DOHH2 (cell line): ENCODE data around the gene TOR2A.

Source experiments
- H3F3A ChIP-seq: fragments of 200-600 bp; sonication (generic), shearing (Covaris generic); 2 replicates; pipeline ENCODE4 v1.6.0; 2016; ENCODE audit warnings: antibody characterized with exemption, mild to moderate bottlenecking; ENCODE audit not compliant: control insufficient read depth, insufficient read depth
- H3K27ac ChIP-seq: fragments of 200-600 bp; sonication (generic); 2 replicates; pipeline ENCODE4 v1.5.1; 2014; ENCODE audit warnings: low read depth, mild to moderate bottlenecking, low read length, moderate library complexity
- H3K27me3 ChIP-seq: fragments of 200-600 bp; sonication (generic); 2 replicates; pipeline ENCODE4 v1.6.1; 2014; ENCODE audit warnings: mild to moderate bottlenecking, low read length, mixed read lengths; ENCODE audit not compliant: control insufficient read depth
- H3K36me3 ChIP-seq: fragments of 200-600 bp; sonication (generic); 2 replicates; pipeline ENCODE4 v1.6.1; 2014; ENCODE audit warnings: mild to moderate bottlenecking, low read length, moderate library complexity, mixed read lengths; ENCODE audit not compliant: control insufficient read depth
- H3K4me1 ChIP-seq: fragments of 200-600 bp; sonication (generic); 2 replicates; pipeline ENCODE4 v1.6.1; 2014; ENCODE audit warnings: mild to moderate bottlenecking, low read length, mixed read lengths; ENCODE audit not compliant: control insufficient read depth
- H3K4me2 ChIP-seq: fragments of 200-600 bp; sonication (generic); 2 replicates; pipeline ENCODE4 v1.6.0; 2014; ENCODE audit warnings: mild to moderate bottlenecking, low read length, moderate library complexity
- H3K4me3 ChIP-seq: fragments of 200-600 bp; sonication (generic); 2 replicates; pipeline ENCODE4 v1.5.1; 2014; ENCODE audit warnings: mild to moderate bottlenecking, low read length, mixed read lengths
- H3K79me2 ChIP-seq: fragments of 200-600 bp; sonication (generic); 2 replicates; pipeline ENCODE4 v1.6.1; 2014; ENCODE audit warnings: mild to moderate bottlenecking, low read length, mixed read lengths; ENCODE audit not compliant: control insufficient read depth
- H3K9me2 ChIP-seq: fragments of 200-600 bp; sonication (generic); replicated peaks from 2 replicates; pipeline ENCODE4 v1.6.1; 2014; ENCODE audit warnings: mild to moderate bottlenecking, low read length, mixed read lengths; ENCODE audit not compliant: control insufficient read depth
- H3K9me3 ChIP-seq: fragments of 200-600 bp; sonication (generic); 2 replicates; pipeline ENCODE4 v1.6.1; 2014; ENCODE audit warnings: antibody characterized with exemption, low read length, mixed read lengths; ENCODE audit not compliant: control insufficient read depth, insufficient read depth
- H4K20me1 ChIP-seq: fragments of 200-600 bp; sonication (generic); 2 replicates; pipeline ENCODE4 v1.6.0; 2014; ENCODE audit warnings: low read depth, mild to moderate bottlenecking, antibody characterized with exemption, low read length, moderate library complexity; ENCODE audit not compliant: control insufficient read depth, insufficient read depth
- EZH2phosphoT487 ChIP-seq: fragments of 200-600 bp; sonication (generic); IDR thresholded peaks from 2 replicates; pipeline ENCODE4 v1.6.1; 2017; ENCODE audit warnings: borderline replicate concordance, mild to moderate bottlenecking, antibody characterized with exemption, low read length, moderate library complexity, mixed read lengths
- TF ChIP-seq, protein P1 (sequence below): fragments of 200-600 bp; sonication (generic); IDR thresholded peaks from one replicate; pipeline ENCODE4 v1.5.1; 2014; ENCODE audit warnings: antibody characterized with exemption, mild to moderate bottlenecking, low read depth, low read length; ENCODE audit not compliant: poor library complexity, severe bottlenecking

The TOR2A gene

DNA sequence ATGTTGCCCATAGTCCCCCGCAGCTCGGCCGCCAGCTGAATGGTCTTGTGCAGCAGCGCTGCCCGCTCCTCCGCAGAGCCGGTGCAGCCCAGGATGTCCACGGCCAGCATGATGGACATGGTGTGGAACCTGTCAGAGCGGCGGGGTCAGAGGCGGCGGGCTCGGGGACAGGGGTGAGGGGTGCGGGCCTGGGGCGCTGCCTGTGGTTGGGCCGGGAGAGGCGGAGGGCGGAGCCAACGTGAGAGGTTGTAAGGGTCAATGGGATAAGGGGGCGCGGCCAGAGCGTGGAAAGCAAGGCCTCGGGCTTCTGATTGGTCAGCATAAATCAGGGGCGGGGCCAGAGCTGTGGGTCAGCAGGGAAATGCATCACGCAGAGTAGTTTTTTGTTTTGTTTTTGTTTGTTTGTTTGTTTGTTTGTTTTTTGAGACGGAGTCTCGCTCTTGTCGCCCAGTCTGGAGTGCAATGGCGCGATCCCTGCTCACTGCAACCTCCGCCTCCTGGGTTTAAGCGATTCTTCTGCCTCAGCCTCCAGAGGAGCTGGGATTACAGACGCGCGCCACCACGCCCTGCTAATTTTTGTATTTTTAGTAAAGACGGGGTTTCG lies 6.8 kb upstream of the TOR2A start:
- TF ChIP-seq EZH2phosphoT487 = no peak
- TF ChIP-seq, protein P1, sequence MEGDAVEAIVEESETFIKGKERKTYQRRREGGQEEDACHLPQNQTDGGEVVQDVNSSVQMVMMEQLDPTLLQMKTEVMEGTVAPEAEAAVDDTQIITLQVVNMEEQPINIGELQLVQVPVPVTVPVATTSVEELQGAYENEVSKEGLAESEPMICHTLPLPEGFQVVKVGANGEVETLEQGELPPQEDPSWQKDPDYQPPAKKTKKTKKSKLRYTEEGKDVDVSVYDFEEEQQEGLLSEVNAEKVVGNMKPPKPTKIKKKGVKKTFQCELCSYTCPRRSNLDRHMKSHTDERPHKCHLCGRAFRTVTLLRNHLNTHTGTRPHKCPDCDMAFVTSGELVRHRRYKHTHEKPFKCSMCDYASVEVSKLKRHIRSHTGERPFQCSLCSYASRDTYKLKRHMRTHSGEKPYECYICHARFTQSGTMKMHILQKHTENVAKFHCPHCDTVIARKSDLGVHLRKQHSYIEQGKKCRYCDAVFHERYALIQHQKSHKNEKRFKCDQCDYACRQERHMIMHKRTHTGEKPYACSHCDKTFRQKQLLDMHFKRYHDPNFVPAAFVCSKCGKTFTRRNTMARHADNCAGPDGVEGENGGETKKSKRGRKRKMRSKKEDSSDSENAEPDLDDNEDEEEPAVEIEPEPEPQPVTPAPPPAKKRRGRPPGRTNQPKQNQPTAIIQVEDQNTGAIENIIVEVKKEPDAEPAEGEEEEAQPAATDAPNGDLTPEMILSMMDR = no peak
- H3K27ac ChIP-seq = no peak overlapping the region
- peaks cover 14% of the 10 kb centered on the region for H3K36me3 ChIP-seq
- H3K9me3 ChIP-seq = no peaks in the 10 kb centered on the region
- H3K27me3 ChIP-seq = no peaks in the 10 kb centered on the region
- H3K79me2 ChIP-seq = no peaks in the 10 kb centered on the region
- H3F3A ChIP-seq = no peaks in the 10 kb centered on the region; the same call in 1 of the 2 replicates
- no peaks in the 10 kb centered on the region for H3K4me1 ChIP-seq
- no peak overlapping the region for H3K4me2 ChIP-seq
- no peak overlapping the region for H3K4me3 ChIP-seq
- no peaks in the 10 kb centered on the region for H4K20me1 ChIP-seq
- H3K9me2 ChIP-seq = no peaks in the 10 kb centered on the region

GRCh38 chr9:127739614-127740330 lies 4.7 kb upstream of the TOR2A start:
- H3K4me1 ChIP-seq = peaks cover 6% of the 10 kb centered on the region
- H3K4me2 ChIP-seq = no peak overlapping the region
- H3F3A ChIP-seq = no peaks in the 10 kb centered on the region; the same call in 1 of the 2 replicates
- no peaks in the 10 kb centered on the region for H4K20me1 ChIP-seq
- H3K36me3 ChIP-seq = peaks cover 7% of the 10 kb centered on the region; the same call in 1 of the 2 replicates
- H3K9me3 ChIP-seq = no peaks in the 10 kb centered on the region
- H3K79me2 ChIP-seq = no peaks in the 10 kb centered on the region
- H3K27me3 ChIP-seq = no peaks in the 10 kb centered on the region
- H3K4me3 ChIP-seq = no peak overlapping the region
- H3K9me2 ChIP-seq = no peaks in the 10 kb centered on the region
- TF ChIP-seq, protein P1 = no peak
- TF ChIP-seq EZH2phosphoT487 = no peak
- H3K27ac ChIP-seq = no peak overlapping the region

DNA sequence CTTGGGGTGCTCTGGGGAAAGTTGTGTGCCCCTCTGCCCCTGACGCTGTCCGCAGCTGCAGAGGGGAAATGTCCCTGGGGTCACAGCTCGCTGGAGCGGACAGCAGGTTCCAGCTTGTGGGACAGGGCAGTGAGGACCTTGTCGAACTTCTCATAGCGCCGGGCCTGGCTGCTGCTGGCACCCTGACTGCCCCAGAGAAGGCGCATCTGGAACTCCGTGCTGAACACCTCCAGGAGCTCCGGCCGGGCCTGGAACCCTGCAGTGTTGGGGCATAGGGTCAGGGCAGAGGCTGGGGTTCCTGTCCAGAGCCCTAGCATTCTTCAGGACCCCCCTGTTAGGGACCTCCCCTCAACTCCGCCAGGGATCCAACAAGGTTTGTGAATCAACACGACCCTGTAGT lies 3.6 kb upstream of the TOR2A start:
- Histone ChIP-seq H3F3A (no peaks in the 10 kb centered on the region; the same call in 1 of the 2 replicates), H3K79me2 (no peaks in the 10 kb centered on the region), H3K9me3 (no peaks in the 10 kb centered on the region), H3K4me1 (peaks cover 15% of the 10 kb centered on the region), H3K4me3 (no peak overlapping the region), H3K36me3 (peaks cover 5% of the 10 kb centered on the region; the same call in 1 of the 2 replicates), H4K20me1 (no peaks in the 10 kb centered on the region), H3K27ac (no peak overlapping the region), H3K27me3 (no peaks in the 10 kb centered on the region), H3K9me2 (no peaks in the 10 kb centered on the region), H3K4me2 (no peak overlapping the region)
- TF ChIP-seq EZH2phosphoT487 = no peak
- TF ChIP-seq, protein P1 = no peak
